Activated CD8-positive, alpha-beta memory T cell treated with anti-CD3 and anti-CD28 coated beads, Interleukin-2, amount 50 U/mL, for 24 hours (primary cell): Measurements from ENCODE around the gene SPOCK2.

ENCODE experiments used
- DNase-seq: peaks from one replicate; pipeline ENCODE4 v3.0.0-alpha.2; 2020; ENCODE audit errors: extremely low read depth

The SPOCK2 gene

GRCh38 chr10:72031706-72032105, 56.6 kb downstream of the SPOCK2 start:
- no peak for DNase-seq

- no peak for DNase-seq
These were observed 57.4 kb downstream of the SPOCK2 start for GRCh38 chr10:72030762-72031543.

DNA sequence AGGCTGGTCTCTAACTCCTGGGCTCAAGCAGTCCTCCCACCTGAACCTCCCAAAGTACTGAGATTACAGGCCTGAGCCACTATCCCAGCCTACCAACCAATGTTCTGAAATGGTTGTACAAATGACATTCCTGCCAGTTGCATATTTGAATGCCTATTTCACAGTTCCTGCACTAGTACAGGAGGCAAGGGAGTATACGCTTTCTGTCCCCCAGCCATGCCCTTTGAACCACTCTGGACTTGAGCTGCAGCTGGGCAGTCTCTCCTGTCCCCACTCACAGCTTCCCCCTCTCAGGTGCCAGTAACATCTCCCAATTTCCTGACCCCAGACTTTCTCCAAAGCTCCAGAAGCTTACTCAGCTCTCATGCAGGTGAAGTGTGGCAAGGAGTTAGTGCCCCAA, 58.9 kb downstream of the SPOCK2 start:
- DNase-seq = no peak

DNA sequence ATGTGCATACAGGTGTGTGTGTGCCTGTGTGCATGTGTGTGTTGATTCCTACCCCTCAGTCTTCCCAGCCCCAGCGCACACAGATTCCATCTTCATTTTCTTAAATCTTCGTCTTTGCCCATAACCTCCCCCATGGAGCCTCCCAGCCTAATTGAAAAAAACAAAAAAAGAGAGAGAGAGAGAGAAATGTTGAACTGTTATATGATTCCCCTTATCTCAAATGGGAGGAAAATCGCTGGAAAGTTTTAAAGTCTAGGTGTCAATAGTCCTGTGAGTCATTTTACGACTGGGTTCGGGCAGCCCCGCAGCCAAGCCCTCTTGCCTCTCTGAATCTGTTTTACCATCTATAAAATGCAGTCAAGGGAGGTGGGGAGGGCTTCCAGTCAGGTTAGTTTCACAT, 60.9 kb downstream of the SPOCK2 start:
- DNase-seq = no peak

- DNase-seq = no peak
These were observed 61.9 kb downstream of the SPOCK2 start for GRCh38 chr10:72026278-72027111.

GRCh38 chr10:72025832-72026231, 62.5 kb downstream of the SPOCK2 start:
- DNase-seq = no peak

DNA sequence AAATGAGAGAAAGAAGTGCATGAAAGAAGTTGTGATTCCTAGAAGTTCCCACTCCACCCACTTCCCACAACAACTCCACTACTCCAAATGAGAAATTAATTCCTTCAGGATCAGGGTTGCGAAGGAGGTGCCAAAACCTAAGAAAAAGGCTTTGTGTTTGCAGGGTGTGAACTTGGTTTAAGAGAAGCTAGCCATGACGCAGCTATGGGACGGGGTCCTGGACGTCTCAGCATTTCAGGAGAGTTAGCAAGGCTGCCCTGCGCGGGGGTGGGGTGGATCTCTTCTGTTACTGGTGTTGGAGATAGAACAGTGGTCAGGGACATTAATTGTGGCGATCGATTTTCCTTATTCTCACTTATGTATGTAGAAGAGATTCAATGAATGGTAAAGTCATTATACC, 63.0 kb downstream of the SPOCK2 start:
- no peak for DNase-seq

GRCh38 chr10:72024596-72024995, 63.8 kb downstream of the SPOCK2 start:
- no peak for DNase-seq

- DNase-seq = no peak
These were observed 66.1 kb downstream of the SPOCK2 start for GRCh38 chr10:72022228-72022627.

GRCh38 chr10:72020914-72021809, 67.2 kb downstream of the SPOCK2 start:
- DNase-seq = no peak

DNA sequence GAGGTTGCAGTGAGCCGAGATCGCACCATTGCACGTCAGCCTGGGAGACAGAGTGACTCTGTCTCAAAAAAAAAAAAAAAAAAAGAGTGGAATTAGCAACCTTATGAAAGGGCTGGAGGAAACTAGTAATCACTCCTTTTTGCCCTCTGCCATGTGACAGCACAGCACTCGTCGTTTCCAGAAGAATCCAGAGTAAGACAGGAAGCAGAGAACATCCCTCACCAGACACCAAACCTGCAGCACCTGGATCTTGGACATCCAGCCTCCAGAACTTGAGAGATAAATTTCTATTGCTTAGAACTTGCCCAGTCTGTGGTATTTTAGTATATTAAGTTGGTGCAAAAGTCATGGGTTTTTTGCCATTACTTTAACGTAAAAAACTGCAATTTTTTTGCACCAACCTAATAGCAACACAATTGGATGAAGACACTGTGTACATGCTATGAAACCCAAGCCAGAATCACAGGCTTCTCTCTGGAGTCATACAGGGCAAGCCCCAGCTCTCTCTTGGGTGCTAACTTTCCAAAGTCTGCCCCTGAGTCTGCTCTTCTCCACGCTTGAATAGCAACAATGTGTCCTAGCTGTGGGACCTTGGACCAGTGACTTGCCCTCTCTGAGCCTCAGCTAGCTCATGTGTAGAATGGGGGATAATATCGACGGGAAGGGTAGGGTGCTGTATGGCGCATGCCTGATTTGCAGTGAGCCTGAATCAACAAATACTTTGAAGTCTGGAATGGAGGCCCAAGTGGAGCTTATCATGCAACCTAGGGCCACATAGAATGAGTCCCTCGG, 69.1 kb downstream of the SPOCK2 start:
- DNase-seq = no peak

- no peak for DNase-seq
These were observed 71.6 kb downstream of the SPOCK2 start for GRCh38 chr10:72016608-72017300.

DNA sequence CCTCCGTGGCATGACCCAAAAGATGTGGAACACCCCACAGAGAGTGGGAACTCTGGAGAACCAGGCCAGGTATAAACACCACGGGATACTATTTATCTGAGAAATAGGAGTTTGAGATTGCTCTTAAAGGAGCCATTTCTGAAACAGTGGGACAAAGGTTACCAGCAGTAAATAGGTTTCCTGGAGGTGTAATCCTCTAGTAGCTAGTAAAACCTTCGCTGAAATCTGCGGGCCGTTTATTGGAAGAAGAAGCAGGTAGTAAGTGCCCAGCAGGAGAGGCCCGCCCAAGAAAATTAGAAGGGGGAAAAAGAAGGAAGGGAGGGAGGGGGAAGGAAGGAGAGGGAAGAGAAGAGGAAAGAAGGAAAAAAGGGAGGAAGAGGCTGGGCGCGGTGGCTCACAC, 72.5 kb downstream of the SPOCK2 start:
- DNase-seq = no peak

GRCh38 chr10:72014785-72015480, 73.4 kb downstream of the SPOCK2 start:
- no peak for DNase-seq

DNA sequence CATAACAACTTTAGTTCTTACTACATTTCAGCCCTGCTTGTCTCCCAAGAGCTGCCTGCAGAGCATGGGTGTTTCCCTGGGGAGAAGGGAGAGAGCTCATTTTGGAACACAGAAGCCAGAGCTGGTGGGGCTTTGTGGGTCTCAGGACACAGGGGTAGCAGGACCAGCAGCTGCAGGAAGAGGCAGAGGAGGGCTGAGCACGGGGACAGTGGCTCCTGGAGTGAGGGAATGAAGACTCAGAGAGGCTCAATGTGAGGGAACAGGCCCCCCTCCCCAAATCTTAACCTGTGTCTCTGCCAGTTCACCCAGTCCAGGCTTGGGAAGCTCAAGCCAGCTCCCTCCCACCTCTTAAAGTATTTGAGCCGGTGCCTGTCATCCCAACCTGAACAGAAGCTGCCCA, 74.2 kb downstream of the SPOCK2 start:
- DNase-seq = no peak

- DNase-seq = no peak
These were observed 75.0 kb downstream of the SPOCK2 start for GRCh38 chr10:72013202-72013945.

DNA sequence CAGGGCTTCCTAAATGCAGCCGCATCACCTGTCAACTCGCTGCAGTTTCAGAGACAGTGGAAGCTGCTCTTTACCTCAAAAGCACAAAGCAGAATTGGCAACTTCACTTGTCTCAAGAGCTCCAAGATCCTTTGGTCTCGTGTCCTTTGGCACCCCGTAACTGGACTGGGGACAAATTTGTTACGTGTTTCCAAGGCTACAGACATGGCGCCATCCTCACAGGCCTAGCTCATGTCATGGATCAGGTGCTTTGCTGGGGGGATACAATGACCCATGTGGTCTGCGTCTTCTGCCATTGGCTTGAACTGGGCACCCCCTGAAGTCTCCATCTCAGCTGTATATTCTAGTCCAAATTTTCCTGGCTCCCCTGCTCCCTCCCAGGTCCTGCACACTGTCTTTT, 75.6 kb downstream of the SPOCK2 start:
- no peak for DNase-seq

GRCh38 chr10:72011976-72012512, 76.3 kb downstream of the SPOCK2 start:
- DNase-seq = no peak

- DNase-seq = no peak
These were observed 76.9 kb downstream of the SPOCK2 start for GRCh38 chr10:72011468-72011867.
